Bronchial smooth muscle cell (primary cell): ENCODE data around the gene GATA2. TPM values are rescaled to one million over a fixed set of nuclear protein-coding genes. Genes with fewer than 3 reads are reported as not detected.

Source experiments
- total RNA-seq: library from RNA; depleted of rRNA; stranded (reverse); fragments of >200 nt; gene quantifications from 2 replicates; pipeline ENCODE4 v1.2.1, GENCODE V29; 2014

Gene GATA2
- total RNA-seq: 4.7 and 7.6 TPM in 2 replicates

DNA sequence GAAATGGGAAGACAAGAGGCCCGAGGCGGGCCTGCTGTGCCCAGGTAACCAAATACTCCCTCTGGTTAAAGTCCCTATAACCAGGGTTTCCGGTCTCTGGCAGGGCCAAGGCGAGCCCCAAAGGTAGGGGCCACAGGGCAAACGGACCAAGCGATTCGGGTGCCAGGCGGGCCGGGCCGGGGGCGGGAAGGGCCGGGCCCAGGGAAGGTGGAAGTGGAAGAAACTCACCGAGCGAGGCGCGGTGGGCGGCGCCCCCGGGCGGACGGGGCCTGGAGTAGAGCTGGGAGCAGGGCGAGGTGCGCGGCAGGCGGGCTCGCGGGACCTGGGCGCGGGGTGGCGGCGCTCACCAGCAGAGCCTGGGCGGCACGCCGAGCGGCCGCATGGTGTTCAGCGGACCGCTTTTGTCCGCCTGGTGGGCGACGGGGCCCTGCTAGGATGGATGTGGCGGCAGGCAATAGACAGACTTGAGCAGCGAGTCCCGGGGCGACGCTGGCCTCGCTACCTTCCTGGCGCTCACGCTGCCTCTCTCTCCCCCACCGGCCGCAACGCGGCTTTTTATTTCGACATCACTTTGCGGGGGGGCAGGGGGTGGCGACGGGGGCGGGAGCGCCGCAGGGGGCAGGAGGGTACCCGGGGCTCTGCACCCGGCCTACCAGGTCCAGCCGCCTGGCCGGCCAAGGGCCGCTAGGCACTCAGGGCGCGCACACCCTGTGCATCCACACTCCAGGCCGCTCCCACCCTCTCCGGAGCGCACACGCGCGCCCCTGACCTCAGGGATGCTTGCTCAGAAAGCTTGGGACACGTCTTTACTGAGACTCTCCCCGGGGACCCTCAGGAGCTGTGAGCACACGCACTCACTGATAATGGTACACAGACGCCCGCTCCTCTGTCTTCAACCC is at the start of gene GATA2:
Gene GATA2 (minus strand): TSS at position 531 of the 899 bp plus-strand sequence. CDS start 6,170 bp downstream, outside the sequence.

DNA sequence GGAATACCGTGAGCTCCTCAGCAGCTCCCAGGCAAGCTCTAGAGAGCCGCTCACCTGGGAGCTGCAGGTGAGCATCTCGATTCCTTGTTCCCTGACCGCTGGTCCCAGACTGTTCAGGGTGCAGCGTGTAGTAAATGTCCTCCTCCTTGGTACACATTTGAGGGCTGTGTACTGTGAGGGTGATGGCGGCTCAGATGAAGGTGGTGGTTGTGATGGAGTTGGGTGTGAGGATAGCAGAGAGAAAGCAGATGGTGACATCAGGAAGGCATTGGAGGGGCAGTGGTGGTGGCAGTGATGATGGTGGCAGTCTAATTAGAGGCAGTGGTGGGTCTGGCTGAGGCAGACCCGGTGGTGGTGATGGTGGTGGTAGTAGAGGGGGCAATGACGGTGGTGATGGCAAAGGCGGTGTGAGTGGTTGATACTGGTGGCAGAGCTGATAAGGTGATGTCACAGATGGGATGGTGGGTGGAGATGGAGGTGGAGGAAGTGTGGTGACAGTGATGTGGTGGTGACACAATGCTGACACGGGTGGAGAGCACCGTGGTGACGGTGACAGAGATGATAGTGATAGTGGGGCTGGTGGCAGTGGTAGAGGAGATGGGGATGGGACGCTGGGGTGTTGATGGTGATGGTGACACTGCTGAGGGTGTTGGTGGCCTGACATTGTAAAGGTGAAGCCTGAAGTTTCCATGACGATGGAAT is 26.0 kb downstream of the GATA2 start, which contains the start of gene DNAJB8:
Gene DNAJB8 (minus strand): TSS at position 51 of the 702 bp plus-strand sequence. CDS start 3,645 bp downstream, outside the sequence.

Other genes with a start within 250 kb of the GATA2 start
- gene DNAJB8, start 26.3 kb downstream of the GATA2 start, total RNA-seq: not detected in 2 replicates
- 358 and 389 TPM in 2 replicates for gene RPN1, start 157.6 kb upstream of the GATA2 start, total RNA-seq
- 51.7 and 57.2 TPM in 2 replicates for gene RAB7A, start 233.0 kb upstream of the GATA2 start, total RNA-seq